Spleen (tissue), 7 donors: ENCODE data around the gene AKAP7.

Source experiments
- POLR2A ChIP-seq, 3 donors: fragments of 450-650 bp; IDR thresholded peaks; one replicate each; pipeline ENCODE4 v1.5.1; 2017; ENCODE audit warnings: antibody characterized with exemption in 3 of 3, mild to moderate bottlenecking in 1 of 3
- TF ChIP-seq, protein P1 (sequence below), 11 experiments: fragments of 200-600 bp in 7 of 11; fragments of 450-650 bp in 4 of 11; sonication (generic) in 4 of 11; IDR thresholded peaks in 8 of 11; conservative IDR thresholded peaks in 3 of 11; 1 replicate in 7 of 11; 2 replicates in 4 of 11; pipeline versions ENCODE4 v1.4.0 to v1.8.0; 2016 to 2021; ENCODE audit warnings: antibody characterized with exemption in 11 of 11, inconsistent platforms in 4 of 11, mild to moderate bottlenecking in 1 of 11
- donor health status: DM: no; HTN: no; CAD: no; lungs with moderate emphysema.
- donor health status: DM: no; HTN: no; CAD: no.
- donor health status: DM: no; HTN: no; CAD: no.

DNA sequence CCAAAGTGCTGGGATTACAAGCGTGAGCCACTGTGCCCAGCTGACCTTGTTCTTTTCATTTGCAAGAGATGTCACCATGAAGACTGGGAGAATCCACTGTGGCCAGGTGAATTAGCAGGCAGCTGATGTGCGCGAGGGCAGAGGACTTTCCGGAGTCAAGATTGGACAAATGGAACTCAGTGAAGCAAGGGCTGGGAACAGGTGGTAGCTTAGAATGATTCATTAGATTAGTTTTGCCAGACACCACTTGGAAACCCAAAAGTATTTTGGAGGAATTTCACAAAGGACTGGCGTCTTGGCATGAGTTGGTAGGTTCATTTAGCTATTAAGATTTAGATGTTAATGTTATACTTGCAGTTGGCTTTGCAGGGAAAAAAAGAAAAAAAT, 4.7 kb upstream of the AKAP7 start:
- TF ChIP-seq, protein P1, sequence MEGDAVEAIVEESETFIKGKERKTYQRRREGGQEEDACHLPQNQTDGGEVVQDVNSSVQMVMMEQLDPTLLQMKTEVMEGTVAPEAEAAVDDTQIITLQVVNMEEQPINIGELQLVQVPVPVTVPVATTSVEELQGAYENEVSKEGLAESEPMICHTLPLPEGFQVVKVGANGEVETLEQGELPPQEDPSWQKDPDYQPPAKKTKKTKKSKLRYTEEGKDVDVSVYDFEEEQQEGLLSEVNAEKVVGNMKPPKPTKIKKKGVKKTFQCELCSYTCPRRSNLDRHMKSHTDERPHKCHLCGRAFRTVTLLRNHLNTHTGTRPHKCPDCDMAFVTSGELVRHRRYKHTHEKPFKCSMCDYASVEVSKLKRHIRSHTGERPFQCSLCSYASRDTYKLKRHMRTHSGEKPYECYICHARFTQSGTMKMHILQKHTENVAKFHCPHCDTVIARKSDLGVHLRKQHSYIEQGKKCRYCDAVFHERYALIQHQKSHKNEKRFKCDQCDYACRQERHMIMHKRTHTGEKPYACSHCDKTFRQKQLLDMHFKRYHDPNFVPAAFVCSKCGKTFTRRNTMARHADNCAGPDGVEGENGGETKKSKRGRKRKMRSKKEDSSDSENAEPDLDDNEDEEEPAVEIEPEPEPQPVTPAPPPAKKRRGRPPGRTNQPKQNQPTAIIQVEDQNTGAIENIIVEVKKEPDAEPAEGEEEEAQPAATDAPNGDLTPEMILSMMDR (IDR thresholded peaks at IDR 0.05 in 8 of 11, conservative IDR thresholded peaks at IDR 0.05 in 3 of 11) = no peak
- TF ChIP-seq POLR2A (IDR thresholded peaks at IDR 0.05) = no peak
